ENCODE data around the gene YRDC.
"Not testable (repeated sequence)": the region's sequence is repeated elsewhere in the genome, so short reads cannot be mapped to it uniquely, and the experiment has no call there.

Gene YRDC

DNA sequence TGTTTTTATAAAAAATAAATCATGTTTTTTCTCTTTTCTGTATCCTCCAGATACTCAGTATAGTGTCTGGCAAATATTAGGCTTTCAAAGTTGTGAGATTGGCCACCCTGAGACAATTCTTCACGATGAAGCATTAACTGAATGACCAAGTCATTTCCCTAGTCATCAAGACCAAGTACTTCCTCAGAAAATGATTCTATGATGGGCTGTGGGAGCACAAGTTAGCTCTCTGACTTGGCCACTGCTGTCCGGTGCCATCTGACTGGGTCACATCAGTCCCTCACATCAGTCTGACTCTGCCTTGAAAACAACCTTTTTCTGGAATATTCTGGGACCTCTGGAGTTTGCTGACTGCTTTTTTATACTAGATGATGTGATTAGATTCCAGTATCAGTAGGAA lies 13.5 kb upstream of the YRDC start:
- no peak for DNase-seq

DNA sequence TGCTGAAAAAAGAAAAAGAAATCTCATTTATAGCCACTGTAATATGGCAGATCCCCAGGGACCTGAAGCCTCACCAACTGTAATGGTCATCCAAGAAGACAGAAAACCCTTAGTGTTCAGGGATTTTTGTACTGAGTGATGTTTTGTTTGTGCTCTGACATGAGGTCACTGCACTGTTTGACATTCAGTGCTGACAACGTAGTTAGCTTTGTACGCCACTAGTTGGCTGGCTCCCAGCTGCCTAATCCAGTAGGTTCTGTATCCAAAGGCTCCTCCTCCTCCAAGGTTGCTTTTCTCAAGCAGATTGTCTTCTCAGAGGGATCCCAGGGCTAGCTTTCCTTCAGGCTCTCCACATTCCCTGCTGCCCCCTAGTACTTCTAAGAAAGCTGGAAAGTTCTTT lies 9.5 kb upstream of the YRDC start:
- no peak for DNase-seq

DNA sequence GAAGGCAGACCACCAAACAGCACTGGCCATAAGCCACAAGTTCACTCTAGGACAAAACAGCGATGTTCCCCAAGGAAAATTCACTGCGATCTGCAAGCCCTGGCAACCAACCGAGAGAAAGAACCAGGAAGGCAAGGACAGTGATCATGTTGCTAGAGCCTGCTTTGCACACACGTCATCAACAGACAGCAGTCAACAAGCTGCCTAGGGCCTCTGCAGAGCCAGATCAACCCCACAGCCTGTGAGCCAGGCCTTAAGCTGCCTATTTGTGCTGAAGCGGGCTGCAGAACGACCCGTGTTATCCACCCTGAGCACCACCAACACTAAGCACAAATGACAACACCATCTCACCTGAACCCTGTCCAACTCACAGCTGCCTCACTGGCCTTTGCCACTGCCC lies 6.2 kb upstream of the YRDC start:
- DNase-seq = no peak

DNA sequence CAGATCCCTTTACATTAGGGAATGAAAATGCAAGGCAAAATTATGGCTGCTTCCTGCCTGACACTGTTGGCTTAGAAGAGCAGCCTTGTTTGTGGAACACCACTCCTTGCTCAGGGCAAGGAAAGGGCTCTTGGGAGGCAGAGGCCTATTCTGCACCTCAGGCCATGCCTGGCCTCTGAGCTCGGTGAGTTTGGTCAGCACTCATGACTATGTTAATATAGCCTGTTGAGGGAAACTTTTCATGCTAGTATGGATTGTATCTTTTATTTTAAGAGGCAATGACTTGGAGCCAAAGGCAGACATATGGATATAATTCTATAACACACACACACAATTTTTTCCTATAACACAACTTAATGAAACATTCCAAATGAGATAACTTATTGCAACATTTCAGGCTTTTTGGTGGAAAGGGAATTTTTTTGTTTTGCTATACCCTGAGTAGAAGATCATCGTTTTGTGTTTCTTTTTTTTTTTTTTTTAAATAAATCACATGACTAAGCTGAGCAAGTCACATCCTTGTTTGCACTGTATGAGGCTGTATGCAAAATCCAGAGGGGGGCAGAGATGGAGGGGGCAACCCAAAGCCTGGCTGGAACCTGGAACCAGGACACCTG lies 5.6 kb upstream of the YRDC start:
- DNase-seq = no peak

DNA sequence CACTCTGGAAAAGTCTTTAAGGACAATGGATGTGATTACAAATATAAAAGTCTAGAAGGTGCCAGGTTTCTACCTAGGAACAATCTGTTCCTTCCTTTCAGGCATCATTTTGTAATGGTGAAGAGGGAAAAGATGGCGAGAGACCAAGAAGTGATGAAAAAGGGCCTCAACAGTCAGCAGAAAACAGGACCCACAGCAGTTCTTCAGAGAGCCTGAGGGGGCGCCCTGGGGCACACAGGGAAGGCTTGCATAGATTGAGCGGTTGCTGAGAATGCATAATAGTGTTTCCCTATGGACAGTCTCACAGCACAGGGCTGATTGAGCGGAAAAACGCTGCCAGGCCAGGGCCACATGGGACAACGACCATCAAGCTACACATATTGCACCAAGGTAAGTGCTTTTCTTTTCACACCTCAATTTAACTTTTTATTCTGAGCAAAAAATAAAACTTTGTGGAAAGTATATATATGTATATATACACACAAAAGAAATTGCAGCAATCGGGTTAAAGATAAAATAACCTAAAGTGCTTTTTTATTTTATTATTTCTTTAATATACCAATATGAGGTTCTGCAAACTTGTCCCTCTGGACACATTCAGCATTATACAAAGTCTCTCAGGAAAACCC lies 3.1 kb upstream of the YRDC start:
- peak; percentile 78 for DNase-seq

DNA sequence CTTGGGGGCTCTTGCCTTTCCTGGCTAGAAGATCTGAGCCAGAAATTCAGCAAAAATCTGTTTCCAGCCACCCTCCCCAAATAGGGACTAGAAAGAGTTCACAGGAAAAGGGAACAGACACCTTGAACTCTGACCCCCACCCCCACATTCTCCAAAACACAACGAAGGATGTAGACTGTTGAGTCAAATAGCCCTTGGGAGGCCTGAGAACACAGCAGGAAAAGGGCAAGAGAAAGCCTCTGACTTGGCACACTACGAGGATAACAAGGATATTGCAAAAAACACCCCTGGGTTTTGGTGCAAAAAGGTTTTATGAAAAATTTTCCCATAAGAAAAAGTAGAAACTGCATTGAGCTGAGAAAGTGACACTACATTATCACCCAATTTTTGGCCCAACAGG lies 1.9 kb upstream of the YRDC start:
- no peak for DNase-seq

DNA sequence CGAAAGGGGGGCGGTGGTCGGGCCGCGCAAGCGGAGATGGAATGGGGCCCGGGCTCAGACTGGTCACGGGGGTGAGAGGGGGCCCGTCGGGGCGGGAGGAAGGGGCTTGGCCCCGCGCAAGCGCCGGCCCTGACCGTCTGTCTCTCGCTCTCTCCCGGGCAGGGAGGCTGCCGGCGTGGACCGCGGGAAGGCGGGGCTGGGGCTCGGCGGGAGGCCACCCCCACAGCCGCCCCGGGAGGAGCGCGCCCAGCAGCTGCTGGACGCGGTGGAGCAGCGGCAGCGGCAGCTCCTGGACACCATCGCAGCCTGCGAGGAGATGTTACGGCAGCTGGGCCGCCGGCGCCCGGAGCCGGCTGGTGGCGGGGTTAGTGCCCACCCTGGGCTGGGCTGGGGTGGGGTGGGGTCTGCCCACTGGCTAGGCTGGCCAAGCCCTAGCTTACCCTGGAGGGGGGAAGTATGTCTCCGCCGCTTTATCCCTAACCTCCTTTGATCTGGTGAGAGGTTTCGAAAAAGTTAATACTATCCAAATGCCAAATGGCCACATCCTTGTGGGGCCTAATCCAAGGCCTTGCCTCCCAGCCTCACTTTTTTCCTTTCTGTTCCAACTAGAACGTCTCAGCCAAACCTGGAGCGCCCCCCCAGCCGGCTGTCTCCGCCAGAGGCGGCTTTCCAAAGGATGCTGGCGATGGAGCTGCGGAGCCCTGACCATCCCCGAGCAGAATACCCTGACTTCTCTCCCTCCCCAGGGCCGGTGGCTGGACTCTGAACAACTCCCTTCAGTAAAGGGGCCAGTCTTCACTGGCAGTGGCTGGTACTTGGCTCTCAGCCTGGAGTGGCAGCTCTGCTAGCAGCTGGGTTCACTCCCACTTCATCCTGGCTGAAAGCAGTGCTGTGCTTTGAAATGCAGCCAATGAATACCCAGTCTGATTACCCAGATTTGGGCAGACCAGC lies 636 bp upstream of the YRDC start:
- DNase-seq = no peak

DNA sequence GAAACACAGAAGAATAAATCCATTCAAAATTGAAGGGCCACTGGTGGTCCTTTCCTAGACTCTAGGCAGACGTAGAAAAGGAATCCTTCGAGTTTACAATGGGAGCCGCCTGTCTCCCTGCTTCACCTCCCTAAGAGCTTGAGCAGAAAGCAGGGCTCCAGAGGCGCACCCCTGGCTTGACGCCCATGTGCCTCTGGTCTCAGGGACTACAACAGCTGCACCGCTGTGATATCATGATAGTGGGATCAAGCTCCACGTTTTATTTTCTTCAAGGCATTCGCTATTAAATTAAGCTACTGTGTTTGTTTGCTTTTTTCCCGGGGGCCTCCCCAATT lies 821 bp downstream of the YRDC start:
- DNase-seq = no peak

DNA sequence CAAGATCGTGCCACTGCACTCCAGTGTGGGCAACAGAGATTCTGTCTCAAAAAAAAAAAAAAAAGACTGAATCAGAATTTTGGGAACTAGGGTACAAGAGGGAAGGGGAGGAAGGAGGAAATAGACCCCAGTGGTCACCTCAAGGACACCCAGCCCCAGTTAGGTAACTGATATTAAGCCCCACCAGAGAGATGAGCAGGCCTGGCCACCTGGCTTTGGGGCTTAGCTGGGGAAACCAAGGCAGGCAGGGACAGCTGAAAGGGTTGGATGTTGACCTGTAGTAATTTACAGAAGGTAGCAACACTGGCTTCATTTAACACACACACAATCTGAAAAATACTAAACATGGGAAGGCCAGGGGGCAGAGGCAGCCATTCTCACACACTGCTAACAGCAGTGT lies 5.6 kb downstream of the YRDC start:
- no peak for DNase-seq

DNA sequence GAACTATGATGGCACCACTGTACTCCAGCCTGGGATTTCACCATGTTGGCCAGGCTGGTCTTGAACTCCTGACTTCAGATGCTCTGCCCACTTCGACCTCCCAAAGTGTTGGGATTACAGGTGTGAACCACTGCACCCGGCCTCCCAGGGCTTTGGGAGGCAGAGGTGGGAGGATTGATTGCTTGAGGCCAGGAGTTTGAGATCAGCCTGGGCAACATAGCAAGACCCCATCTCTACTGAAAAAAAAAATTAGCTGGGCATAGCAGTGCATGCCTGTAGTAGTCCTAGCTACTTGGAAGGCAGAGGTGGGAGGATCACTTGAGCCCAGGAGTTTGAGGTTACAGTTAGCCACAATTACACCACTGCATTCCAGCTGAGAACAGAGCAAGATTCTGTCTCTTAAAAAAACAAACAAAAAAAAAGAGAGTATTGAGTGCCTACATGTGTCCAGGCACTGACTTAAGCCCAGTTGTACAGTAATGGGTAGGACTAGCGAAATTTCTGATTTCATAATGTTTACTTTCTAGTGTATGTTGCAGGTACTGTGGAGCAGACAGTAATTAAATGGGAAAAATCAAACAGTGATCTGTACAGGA lies 10.2 kb downstream of the YRDC start:
- no peak for DNase-seq

DNA sequence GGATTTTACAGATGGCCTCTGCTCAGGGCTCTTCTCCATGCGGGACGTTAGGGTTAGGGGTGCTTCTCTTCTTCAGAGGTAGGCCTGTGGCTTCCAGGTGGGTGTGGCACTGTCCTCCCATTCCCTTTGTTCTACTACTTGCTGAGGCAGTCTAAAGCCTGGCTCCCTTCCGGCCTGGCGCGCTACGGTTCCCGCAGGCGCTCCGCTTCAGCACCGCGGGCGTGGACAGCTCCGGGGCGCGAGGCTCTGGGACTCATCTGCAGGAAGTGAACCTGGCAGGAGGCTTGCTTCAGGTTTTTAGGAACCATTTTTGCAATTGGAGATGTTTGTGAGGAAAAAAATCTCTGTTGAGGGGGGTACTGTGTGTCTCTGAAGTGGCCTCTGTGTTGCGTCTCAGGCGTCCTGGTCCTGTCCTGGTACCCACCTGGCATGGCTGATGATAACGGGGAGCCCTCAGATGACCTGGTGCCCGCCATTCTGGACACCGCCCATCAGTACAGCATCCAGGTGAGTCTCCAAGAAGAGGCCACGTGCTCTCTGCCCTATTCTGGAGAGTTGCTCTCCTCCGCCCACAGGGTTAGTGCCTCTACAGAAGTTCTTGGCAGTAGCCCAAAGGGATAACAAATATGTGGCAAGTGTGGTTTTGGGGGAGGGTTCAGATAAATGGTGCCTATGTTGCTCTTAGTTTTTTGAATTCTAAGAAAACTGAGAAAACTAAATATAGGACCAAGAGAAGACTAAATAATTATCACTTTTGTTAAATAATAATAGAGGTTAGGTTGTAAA lies 12.5 kb downstream of the YRDC start:
- DNase-seq = peak; percentile 76

DNA sequence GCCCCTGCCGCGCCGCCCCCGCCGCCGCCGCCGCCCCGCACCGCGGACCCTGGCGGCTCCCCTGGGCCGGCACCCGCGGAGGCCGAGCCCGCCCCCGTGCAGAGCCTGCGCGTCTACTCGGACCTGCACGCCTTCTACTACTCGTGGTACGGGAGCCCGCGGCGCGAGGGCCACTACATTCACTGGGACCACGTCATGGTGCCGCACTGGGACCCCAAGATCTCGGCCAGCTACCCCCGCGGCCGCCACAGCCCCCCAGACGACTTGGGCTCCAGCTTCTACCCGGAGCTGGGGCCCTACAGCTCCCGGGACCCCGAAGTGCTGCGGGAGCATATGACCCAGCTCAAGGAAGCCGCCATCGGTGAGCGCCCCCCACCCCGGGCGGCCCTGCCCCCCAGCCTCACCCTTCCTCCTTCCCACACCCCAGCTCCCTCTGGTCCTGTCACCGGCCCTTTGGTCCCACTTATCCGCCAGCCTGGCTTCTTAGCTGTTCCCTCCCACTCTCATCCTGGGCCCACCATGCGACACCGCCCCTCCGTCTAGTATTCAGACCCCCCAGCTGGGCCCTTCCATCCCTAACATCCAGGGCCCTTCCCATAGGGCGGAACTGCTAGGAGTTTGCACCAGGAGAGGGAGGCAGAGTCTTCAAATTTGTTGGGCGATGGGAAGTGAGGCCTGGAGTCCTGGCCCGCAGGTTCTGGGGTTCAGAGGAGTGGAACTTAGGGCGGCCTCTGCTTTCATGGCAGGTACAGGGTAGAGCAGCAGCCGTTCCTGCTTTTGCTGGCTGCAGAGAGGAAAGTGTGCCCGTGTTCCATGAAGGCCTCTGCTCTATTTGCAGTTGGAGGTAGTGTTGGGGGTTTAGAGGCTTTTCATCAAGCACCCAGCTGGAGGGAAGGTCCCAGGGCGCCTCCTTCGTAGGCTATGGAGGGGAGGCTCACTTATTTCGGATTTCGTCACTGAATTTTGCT lies 13.4 kb downstream of the YRDC start:
- no peak for DNase-seq

DNA sequence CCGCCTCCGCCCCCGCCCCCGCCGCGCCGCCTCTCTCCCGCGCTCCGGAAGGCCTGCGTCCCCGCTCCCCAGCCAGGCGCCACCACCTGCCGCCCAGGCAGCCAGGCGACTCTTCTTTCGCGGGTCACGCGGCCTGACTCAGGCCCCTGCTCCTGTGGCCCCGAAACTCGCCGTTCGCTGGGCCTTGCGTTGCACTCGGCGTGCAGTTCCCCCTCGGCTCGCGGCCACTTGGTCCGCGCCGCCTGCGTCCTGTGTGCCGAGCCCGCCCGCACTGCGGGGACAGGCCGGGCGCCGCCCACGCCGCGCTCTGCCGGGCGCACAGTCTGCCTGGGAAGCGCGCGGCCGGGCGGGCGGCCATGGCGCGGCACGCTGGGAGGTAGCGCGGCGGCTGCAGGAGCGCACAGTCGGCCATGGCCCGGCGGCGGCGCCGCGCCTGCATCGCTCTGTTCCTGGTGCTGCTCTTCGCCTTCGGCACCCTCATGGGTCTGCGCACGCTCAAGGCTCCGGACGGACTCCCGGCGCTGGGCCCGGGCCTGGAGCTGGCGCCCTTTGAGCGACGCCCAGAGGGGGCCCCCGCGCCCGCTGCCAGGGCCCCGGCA lies 14.1 kb downstream of the YRDC start, which contains the start of gene MANEAL:
TSS of gene MANEAL (plus strand) at position 75 of the 599 bp plus-strand sequence. CDS start at position 411, 336 bp downstream.
- peak; percentile 71 for DNase-seq

DNA sequence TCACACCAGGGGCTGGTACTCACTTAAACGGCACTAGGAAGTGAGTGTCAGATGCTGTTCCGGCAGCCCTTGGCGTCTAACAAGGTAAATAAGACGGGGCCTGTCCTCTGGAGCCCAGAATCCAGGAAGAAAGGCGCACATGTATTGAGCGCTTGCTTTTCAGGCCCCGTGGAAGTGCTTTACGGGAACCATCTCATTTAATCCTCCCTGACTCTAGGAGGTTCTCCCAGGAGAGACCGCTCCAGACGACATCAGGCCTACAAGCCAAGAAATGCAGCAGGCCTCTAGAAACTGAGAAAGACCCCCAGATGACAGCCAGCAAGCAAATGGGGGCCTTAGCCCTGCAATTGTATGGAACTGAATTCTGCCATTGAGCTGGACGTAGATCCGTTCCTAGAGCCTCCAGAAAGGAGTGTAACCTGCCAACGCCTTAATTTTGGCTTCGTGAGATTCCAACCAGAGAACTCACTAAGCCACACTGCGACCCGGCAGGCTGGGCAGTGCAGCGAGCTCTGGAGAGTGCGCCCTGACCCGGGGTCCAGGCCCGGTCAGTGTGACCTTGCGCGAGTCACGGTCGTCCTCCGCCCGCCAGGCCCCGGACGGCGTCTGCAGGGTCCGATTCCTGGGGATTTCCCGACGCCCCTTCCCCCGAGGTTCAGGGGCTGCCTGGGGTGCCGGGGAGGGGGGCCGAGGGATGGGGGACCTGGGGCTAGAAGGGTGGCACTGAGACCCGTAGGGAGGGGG lies 14.9 kb downstream of the YRDC start:
- DNase-seq = no peak

DNA sequence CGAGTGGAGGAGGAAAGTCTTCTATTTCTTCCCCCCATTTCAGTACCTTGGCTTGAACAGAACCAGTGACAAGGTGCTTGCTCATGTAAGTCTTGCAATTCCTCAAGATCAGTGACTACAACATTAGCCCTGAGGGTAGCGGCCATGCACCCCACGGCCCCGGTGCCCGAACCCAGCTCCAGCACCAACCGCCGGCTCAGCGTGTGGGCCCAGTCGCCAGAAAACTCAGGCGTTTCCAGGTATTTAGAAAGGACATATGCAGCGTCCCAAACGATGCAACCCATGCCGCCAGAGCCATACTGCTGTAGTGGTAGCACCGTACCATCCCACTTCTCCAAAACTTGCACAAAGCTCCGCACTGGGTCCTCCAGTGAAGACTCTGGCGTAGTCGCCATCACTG lies 25.5 kb downstream of the YRDC start:
- DNase-seq = no peak

DNA sequence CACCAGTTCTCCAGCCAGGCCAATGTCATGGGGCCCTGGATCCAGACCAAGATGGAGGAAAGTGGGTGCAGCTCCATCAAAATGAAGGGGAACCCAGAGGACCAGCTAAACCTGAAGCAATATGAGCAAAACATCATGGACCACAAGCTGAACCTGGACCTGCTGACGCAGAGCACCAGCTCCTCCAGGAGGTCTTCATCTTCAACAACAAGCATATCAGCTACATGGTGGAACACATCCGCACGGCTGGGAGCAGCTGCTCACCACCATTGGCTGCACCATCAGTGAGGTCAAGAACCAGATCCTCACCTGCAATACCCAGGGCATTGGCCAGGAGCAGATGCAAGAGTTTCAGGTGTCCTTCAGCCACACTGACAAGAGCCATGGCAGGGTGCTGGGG lies 29.4 kb downstream of the YRDC start:
- DNase-seq = no peak

DNA sequence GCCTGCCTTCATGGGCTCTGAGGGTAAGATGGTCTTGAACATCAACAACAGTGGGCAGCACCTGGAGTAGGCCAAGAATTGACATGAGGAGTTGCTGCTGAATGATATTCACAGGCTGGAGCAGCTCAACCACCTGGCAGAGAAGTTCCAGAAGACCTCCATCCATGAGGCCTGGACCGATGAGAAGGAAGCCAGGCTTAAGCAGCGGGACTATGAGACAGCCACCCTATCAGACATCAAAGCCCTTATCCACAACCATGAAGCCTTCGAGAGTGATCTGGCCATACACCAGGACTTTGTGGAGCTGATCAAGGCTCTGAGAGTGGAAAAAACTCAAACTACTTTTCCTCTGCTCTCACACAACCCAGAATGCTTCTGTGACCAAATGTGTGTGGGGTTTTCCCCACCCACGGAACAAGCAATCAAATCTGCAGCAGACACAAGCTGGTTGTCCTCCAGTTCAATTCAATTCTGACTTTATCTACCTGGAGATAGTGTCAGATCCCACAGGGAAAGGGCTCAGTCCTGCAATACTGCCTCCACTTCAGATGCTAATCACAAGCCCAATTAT lies 31.0 kb downstream of the YRDC start:
- no peak for DNase-seq

DNA sequence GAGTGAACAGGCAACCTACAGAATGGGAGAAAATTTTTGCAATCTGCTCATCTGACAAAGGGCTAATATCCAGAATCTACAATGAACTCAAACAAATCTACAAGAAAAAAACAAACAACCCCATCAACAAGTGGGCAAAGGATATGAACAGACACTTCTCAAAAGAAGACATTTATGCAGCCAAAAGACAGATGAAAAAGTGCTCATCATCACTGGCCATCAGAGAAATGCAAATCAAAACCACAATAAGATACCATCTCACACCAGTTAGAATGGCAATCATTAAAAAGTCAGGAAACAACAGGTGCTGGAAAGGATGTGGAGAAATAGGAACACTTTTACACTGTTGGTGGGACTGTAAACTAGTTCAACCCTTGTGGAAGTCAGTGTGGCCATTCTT lies 36.6 kb downstream of the YRDC start:
- DNase-seq = not testable (repeated sequence)

DNA sequence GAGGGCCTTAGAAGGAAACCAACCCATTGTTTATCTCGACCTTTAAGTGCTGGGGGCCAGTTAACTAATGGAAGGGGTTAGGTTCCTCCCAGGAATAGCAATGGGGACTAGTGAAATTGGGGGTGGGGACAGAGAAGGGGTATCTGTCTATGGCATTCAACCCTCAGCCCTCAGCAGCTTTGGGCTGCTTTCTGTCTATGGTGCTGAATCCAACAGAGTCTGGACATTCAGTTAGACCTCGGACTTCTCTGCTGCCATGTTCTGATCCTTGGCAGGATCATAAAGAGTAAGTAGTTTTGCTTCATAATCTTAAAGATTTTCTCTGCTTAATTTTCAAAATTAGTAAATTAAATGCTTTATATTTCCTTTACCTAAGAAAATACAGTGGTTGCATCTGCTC lies 40.5 kb downstream of the YRDC start:
- no peak for DNase-seq

Data from activated CD8-positive, alpha-beta memory T cell treated with anti-CD3 and anti-CD28 coated beads for 24 hours (primary cell).